IMR-90 (cell line): ENCODE results near the gene ITPKB.

Experiments used
- BHLHE40 ChIP-seq: fragments of 150-350 bp; IDR thresholded peaks from 2 replicates; pipeline ENCODE4 v1.6.1; 2016; ENCODE audit warnings: mild to moderate bottlenecking, low read depth, low read length
- FOS ChIP-seq: fragments of 150-350 bp; IDR thresholded peaks from 2 replicates; pipeline ENCODE4 v1.6.1; 2016; ENCODE audit warnings: low read depth, low read length
- MAZ ChIP-seq: IDR thresholded peaks from 2 replicates; pipeline ENCODE4 v1.6.1; 2012; ENCODE audit warnings: low read depth, mild to moderate bottlenecking, low read length, improper control_type of control experiment, moderate library complexity, borderline replicate concordance
- MXI1 ChIP-seq: IDR thresholded peaks from 2 replicates; pipeline ENCODE4 v1.6.1; 2012; ENCODE audit warnings: low read depth, mild to moderate bottlenecking, low read length, moderate library complexity, borderline replicate concordance
- POLR2A ChIP-seq: IDR thresholded peaks from 2 replicates; pipeline ENCODE4 v1.6.1; 2012; ENCODE audit warnings: mild to moderate bottlenecking, low read depth, low read length
- RAD21 ChIP-seq: IDR thresholded peaks from 2 replicates; pipeline ENCODE4 v1.6.1; 2012; ENCODE audit warnings: low read length, improper control_type of control experiment
- RFX5 ChIP-seq: IDR thresholded peaks from 2 replicates; pipeline ENCODE4 v1.8.0; 2012; ENCODE audit warnings: low read depth, mild to moderate bottlenecking, low read length, moderate library complexity
- SMC3 ChIP-seq: fragments of 150-350 bp; IDR thresholded peaks from 2 replicates; pipeline ENCODE4 v1.6.1; 2016; ENCODE audit warnings: low read depth, mild to moderate bottlenecking, antibody characterized with exemption, low read length, moderate library complexity
- USF2 ChIP-seq: fragments of 150-350 bp; IDR thresholded peaks from 2 replicates; pipeline ENCODE4 v1.6.1; 2017; ENCODE audit warnings: mild to moderate bottlenecking, antibody characterized with exemption, low read length, low read depth
- TF ChIP-seq, protein P1 (sequence below): conservative IDR thresholded peaks from 2 replicates; pipeline ENCODE4 v1.5.1; 2012; ENCODE audit warnings: mild to moderate bottlenecking, low read depth, low read length, improper control_type of control experiment
- TF ChIP-seq, protein P2 (sequence below): fragments of 150-350 bp; IDR thresholded peaks from 2 replicates; pipeline ENCODE4 v1.6.1; 2016; ENCODE audit warnings: low read depth, mild to moderate bottlenecking, low read length, moderate library complexity, borderline replicate concordance

GRCh38 chr1:226649780-226650179 is 89.3 kb downstream of the ITPKB start:
- TF ChIP-seq, protein P1, sequence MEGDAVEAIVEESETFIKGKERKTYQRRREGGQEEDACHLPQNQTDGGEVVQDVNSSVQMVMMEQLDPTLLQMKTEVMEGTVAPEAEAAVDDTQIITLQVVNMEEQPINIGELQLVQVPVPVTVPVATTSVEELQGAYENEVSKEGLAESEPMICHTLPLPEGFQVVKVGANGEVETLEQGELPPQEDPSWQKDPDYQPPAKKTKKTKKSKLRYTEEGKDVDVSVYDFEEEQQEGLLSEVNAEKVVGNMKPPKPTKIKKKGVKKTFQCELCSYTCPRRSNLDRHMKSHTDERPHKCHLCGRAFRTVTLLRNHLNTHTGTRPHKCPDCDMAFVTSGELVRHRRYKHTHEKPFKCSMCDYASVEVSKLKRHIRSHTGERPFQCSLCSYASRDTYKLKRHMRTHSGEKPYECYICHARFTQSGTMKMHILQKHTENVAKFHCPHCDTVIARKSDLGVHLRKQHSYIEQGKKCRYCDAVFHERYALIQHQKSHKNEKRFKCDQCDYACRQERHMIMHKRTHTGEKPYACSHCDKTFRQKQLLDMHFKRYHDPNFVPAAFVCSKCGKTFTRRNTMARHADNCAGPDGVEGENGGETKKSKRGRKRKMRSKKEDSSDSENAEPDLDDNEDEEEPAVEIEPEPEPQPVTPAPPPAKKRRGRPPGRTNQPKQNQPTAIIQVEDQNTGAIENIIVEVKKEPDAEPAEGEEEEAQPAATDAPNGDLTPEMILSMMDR, result peak; percentile 29
- TF ChIP-seq POLR2A, result no peak
- no peak for TF ChIP-seq RFX5
- TF ChIP-seq SMC3, result no peak
- TF ChIP-seq RAD21, result peak; percentile 34; the same call in 1 of the 2 replicates
- TF ChIP-seq USF2, result no peak
- TF ChIP-seq FOS, result no peak
- no peak for TF ChIP-seq MXI1
- TF ChIP-seq, protein P2, sequence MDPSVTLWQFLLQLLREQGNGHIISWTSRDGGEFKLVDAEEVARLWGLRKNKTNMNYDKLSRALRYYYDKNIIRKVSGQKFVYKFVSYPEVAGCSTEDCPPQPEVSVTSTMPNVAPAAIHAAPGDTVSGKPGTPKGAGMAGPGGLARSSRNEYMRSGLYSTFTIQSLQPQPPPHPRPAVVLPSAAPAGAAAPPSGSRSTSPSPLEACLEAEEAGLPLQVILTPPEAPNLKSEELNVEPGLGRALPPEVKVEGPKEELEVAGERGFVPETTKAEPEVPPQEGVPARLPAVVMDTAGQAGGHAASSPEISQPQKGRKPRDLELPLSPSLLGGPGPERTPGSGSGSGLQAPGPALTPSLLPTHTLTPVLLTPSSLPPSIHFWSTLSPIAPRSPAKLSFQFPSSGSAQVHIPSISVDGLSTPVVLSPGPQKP, result no peak
- TF ChIP-seq BHLHE40, result no peak
- TF ChIP-seq MAZ, result no peak
